NCI-H1105 treated with DMSO at 0.1 percent for 48 hours (cell line): ENCODE measurements around the gene MBD2.
"Not testable (repeated sequence)": the region's sequence is repeated elsewhere in the genome, so short reads cannot be mapped to it uniquely, and the experiment has no call there.

Source experiments
- DNase-seq: peaks from one replicate; lab custom pipeline; 2025; lab: John Stamatoyannopoulos, UW

Gene MBD2

DNA sequence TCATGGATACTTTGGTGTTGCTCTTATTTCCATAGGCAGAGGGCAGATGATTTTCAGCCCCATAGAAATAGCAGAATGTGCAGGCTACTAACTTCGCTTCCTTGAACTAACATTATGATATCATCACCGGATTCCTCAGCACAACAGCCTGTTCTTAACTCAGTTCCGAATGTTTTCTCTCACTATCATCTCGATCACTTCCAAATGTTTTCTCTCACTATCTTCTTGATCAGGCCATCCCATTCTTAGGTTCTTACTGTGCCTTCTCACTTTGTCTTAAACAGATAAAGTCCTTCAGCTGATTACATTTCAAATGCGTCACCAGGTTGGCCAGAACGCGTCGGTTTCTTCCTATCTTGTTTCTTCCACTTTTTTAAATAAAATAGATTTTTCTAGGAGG, 11.4 kb upstream of the MBD2 start:
- DNase-seq = no peak

DNA sequence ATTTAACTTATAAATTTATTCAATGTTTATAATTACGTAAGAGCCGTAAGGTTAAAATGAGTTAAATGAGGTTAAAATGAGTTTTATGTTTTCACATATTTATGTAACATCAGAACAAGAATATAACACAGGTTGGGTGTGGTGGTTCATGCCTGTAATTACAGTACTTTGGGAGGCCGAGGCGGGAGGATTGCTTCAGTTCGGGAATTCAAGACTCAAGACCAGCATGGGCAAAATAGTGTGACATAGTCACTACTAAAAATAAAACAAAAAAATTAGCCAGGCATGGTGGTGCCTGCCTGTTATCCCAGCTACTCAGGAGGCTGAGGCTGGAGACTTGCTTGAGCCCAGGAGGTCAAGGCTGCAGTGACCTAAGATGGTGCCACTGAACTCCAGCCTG, 9.3 kb upstream of the MBD2 start:
- no peak for DNase-seq

DNA sequence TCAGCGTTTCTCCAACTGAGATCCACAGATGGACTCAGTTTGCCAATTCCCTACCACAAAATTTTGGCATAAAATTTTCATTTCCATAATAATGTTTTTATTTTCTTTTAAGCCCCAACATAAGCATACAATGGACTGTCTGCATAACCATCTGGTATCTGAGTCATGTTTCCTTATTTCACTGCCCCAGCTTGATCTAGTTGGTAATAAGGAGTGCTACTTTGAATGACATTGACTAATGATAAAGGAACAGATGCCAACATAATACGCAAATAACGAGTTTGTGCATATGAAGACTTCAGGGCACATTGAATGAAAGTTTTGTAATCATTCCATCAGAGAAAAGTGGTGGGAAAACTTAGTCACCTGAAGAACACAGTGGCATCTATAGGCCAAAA, 8.8 kb upstream of the MBD2 start:
- no peak for DNase-seq

DNA sequence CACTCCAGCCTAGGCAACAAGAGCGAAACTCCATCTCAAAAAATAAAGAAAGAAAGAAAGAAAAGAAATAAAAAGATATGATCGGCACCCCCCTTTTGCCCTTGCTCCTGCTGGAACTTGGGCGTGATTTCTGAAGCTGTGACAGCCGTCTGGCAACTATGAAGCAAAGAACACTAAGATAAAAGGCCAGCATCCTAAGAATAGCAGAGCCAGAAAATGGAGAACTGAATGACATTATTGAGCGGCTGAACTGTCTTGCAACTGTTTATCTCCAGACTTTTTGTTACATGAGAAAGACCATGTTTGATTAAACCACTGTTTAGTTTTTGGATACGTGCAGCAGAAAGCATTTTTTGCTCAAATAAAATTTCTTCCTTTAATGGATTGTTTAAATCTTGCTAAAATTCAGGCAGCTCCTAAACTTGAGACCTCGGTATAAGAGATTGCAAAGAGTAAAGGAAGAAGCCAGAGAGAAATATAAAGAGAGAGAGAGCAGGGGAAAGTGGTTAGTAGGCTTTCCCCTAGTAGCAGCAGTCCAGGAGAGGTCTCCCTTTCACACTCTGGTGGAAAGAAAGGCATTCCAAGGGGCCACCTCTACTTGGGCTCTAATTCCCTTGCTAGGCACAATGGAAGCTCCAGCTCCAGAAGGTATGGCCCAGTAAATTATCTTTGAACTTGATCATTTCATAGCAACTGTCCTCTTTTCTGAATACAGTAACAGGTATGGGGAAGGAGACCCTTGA, 8.2 kb upstream of the MBD2 start:
- no peak for DNase-seq

DNA sequence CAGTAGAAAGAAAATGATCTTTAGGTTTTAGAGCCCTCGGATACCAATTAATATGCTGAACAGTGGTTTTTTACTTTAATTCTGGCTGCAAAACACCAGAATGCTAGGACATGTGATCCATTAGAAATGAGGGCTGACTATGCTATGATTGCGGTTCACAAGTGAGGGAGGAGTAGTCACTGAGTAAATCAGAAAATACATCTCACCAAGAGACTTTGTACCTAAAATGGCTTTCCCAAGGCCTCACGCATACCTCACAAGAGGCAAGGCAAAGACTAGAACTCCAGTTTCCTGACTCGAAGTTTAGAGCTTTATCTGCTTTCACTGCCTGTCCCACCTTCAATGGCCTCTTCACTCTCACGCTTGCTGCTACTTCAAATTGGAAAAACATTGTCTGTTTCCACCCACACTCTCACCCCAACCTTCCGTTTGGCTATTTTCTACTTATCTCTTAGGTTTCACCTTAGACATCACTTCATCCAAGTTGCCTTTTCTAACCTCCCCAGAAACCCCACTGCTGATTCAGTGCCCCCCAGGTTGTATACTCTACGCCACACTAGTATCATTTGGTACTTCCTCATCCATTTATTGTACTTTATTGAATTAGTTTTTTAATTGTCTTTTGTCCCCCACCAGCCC, 5.1 kb upstream of the MBD2 start:
- DNase-seq = no peak

DNA sequence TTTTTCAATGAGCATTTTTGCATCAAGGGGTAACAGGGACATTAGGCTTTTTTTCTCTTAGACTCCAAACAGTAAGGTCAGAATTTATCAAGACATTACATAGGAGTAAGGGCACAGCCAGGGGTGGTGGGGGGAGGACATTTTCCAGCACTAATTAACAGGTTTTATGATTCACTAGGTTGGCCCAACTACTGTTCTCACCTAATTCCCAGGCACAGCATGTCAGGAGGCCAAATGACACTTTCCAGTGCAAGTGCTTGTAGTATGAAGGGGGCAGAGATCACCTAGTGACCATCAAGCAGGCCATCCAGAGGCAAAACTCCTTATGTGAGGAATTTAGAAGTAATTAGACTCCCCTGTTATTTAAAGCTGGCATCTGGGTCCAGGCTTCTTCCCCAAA, 3.9 kb upstream of the MBD2 start:
- DNase-seq = no peak

DNA sequence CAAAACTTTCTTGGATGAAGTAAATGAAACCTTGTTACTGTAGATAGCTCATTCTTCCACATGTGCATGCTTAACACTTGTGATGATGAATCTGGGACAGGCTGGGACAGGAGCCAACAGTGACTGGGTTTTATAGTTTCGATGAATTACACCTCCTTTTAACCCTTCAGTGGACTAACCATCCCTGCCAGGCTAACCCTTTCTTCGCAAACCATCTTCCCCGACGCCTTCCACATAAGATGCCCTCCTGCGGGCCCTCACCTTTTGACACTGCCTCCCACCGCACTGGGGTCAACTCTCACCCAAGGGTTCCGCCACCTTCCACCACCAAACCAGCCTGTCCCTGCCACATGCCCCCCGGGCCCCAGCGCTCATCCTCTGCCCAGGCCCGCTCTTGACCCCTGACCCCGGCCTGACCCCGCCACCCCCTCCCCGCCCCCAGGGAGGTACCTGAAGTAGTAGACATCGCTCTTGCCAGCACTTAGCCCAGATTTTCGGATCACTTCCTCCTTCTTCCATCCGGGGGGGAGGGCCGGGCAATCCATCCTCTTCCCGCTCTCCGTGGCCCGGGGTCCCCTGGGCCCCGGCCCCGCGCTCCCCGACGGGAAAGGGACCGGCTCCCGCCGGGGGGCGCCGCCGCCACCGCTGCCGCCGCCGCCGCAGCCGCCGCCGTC, 764 bp downstream of the MBD2 start:
- peak; percentile 68 for DNase-seq

DNA sequence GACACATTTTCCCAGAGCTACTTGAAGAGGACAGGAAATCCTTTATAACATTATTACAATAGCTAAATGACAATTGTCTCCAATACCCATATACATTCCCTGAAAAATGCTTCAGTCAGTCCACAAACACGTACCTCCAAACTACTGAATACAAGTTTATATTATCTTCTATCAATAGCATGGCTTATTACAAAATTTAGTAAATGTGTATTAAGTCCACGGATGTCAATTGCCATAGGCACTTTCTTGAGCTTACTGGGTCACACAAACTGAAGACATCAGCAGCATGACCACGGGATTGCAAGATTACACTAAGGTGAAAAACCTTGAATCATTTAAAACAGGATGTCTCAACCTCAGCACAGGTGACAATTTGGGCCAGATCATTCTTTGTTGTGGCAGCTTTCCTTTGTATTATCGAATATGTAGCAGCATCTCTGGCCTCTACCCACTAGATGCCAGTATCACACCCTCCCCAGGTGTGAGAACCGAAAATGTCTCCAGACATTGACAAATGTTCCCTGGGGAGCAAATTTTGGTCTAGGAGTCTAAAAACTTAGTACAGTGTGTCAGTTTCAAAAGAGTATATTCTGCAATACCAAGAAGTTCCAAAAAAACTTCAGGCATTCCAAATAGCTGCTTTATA, 1.4 kb downstream of the MBD2 start:
- DNase-seq = peak; percentile 59

DNA sequence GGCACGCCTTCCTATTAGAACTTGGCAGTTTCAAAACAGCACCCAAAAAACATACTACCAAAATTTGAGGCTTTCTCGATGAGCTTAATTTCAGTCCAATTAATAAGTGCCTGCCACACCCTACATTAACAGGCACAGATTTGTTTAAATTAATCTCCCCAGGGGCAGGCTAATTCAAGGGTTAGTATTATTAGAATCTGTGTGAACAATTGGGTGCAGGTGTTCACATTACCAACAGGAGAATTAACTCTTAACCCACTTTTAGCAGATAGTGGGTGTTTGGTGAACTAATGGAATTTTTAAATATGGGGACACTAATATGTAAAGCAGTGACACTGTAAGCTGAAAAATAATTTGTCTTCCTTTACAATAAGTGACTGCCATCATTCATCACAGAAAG, 4.1 kb downstream of the MBD2 start:
- DNase-seq = peak; percentile 35

DNA sequence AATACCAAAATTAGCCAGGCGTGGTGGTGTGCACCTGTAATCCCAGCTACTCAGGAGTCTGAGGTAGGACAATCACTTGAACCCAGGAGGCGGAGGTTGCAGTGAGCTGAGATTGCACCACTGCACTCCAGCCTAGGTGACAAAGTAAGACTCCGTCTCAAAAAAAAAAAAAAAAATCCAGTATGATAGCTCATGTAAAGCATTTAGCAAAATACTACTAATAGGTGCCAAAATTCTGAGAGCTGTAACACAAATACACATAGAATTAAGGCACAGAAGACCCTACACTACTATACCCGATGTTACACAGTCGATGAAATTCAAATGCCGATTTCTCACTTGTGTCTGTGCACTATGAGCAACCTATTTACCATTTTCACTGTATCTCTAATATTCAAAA, 5.7 kb downstream of the MBD2 start:
- DNase-seq = not testable (repeated sequence)

DNA sequence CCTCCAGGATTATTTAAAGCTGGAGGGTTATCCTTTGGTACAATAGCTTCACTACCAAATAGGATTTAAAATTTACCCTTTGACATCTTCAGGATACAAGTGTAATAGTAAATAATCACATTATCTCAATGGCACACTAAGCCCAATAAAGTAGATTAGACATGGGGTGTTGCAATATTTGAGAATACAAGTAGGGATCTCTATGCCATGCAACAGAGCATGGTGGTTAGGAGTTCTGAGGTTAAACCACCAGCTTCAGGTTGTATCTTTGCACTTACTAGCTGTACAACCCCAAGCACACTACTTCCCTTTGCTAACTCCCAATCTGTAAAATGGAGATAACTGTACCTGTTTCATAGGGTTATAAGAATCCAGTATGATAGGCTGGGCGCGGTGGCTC, 6.2 kb downstream of the MBD2 start:
- DNase-seq = no peak

DNA sequence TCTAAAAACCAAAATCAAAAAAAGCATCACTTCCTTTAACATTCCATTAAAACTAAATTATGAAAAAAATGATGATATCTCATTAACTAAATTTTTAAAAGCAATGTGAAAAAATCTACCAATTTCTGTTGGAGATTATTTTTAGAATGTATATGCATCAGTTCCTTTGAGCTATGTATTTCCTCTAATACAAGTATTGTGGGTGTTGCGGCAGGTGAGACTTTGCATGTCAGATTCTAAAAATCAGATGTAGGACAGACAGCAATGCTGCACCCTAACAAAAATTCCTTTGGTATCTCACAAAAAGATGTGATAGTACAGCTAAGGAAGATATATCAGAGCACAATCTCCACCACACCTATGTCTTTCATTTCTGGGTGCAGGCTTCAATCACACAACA, 6.8 kb downstream of the MBD2 start:
- DNase-seq = no peak

DNA sequence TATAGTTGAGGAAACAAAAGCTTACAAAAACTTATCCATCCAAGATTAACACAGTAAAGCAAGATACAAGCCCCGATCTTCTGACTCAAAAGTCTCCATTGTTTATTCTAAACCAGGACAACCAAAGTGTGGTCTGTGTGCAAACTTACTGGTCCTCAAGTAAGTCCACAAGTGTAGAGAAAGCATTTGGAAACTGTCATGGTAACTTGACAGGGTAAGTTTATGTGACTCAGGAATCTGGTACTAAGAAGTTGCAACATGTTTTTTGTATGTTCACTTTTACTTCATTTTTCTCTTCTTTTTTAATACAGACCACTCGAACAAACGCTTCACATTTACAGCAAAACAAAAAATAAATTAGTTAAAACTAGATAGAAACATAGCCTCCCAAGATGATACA, 9.4 kb downstream of the MBD2 start:
- DNase-seq = no peak

DNA sequence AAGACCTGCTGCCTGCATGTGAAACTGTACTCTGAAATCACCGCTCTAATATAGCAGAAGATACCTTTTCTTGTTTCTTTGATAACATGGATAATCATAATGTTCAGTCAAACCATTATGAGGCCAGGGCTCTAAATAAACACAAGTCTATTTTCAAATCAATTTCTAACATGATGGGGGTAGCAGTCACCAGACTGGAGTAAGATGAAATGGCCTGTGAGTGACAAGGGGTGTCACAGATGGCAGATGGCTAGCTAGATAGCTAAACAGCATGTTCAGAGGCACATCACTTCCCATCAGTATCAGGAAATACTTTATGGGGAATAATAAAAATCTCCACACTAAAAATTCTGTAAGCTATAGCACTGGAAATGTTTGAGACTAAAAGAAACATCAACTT, 14.0 kb downstream of the MBD2 start:
- DNase-seq = no peak

DNA sequence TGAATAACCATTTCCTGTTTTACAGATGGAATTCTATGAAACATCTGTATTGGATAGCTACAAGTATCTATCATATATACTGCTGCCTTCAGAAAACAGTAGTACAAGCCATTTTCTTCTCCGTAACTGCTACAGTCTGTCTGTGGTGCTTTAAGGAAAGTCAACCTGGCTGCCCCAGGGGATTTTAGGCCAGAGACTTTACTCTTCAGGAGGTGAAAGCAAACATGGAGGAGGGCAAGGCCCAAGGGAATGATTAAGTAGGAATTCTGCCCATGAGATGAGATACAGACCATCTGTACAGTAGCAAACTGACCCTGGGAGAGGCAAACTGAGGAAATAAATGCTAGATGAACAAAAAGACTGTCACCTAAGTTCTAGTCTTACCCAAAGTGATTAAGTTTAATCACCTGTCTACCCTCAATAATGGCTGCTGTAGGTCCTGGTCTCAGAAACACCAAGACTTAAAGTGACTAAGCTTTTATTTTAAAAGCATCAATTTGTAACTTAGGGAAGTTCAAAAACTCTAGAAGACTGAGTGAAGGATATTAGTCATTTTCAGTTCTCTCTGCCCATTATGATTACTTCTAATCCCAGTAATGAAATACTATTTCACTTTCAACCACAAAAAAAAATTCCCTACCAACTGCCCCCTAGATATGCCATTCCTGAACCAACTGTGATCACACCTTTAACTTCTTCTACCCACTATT, 14.8 kb downstream of the MBD2 start:
- no peak for DNase-seq

DNA sequence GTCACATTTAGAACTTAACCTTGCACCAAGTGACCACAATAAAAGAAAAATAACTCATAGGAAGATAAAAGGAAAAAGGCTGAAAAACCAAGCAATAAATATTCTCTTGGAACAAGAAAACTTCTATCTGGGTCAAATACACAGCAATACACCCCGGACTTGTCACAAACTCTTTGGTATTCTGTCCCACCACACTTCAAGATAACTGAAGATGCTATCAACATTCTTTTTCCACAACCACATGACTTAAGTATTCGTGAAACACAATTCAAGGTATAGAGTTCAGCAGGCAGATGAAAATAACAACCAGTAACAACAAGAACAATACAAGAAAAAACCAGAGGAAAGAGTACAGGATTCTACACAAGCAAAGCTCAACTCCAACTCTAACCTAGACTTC, 18.0 kb downstream of the MBD2 start:
- no peak for DNase-seq

DNA sequence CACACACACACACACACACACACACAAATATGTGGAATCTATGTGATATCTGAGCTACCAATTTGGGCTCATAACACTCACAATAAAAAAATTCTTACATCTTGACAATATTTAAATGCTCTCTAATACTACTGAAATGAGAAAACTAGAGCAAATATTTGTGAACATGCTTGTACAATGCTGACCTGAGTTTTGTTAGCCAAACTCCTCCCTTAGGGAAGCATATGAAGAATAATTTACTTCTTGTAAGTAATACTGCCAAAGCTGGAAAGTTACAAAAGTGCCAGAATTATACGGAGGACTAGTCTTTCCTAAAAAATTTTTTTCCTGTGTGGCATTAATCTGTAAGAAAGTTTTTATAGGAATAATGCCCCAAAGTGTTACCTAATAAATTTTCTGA, 18.5 kb downstream of the MBD2 start:
- no peak for DNase-seq

DNA sequence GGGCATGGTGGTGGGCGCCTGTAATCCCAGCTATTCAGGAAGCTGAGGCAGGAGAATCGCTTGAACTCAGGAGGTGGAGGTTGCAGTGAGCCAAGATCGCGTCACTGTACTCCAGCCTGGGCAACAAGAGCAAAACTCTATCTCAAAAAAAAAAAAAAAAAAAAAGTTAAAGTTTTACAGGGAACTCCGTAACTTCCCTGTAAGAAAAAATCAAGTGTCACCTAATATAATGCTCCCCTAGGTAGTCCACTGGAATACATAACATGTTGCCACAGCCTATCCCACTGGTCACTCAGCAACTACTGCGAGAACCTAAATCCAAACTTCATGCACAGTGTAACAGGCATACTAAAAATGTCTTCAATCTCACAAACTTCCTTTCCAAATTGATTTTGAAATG, 19.0 kb downstream of the MBD2 start:
- DNase-seq = not testable (repeated sequence)

DNA sequence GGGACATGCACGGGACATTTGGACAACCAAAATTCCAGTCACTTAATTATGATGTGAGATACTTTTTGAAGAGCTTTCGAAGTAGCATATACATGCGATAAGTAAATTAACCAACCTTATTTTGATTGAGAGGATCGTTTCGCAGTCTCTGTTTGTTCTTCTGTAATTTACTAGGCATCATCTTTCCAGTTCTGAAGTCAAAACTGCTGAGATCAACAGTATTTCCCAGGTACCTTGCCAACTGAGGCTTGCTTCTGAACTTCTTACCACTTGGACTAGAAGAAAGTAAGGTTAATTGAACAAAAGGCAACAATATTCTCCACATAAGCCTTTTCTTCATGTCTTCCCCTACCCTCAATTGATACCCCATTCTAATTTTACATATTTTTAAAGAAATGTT, 19.6 kb downstream of the MBD2 start:
- DNase-seq = no peak

DNA sequence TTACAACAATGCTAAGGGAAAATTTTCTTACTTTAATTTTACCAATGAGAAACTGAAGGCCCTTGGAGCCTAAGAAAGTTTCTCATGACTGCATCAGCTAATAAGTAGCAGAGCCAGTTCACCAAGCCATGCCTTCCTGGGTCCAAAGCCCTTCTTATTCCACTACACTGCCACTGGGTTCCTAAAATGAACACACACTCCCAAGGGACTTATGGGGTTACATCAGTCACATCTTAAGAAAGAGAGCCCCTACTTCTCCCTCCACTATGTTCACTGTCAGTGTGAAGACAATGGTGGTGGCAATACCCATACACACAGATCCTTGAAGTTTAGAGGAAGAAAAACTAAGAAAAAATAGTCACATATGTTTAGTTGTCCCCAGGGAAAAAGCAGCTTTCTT, 20.6 kb downstream of the MBD2 start:
- no peak for DNase-seq

DNA sequence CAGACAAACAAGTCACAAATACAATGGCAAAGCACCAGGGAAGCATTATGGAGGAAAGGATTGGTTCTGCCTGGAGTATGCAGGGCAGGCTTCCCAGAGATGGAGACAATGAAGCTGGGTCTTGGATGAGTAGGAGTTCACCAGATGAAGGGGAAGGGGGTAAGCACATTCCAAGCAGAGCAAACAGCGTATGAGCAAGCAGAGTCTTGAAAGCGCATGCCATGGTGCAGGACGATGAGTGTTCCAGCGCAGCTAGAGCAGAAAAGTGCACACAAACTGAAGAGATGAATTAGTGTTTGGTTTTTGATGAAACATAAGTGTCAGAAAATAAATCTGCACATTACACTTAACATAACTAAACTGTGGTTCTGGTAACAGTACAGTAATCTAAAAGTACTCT, 21.6 kb downstream of the MBD2 start:
- no peak for DNase-seq

DNA sequence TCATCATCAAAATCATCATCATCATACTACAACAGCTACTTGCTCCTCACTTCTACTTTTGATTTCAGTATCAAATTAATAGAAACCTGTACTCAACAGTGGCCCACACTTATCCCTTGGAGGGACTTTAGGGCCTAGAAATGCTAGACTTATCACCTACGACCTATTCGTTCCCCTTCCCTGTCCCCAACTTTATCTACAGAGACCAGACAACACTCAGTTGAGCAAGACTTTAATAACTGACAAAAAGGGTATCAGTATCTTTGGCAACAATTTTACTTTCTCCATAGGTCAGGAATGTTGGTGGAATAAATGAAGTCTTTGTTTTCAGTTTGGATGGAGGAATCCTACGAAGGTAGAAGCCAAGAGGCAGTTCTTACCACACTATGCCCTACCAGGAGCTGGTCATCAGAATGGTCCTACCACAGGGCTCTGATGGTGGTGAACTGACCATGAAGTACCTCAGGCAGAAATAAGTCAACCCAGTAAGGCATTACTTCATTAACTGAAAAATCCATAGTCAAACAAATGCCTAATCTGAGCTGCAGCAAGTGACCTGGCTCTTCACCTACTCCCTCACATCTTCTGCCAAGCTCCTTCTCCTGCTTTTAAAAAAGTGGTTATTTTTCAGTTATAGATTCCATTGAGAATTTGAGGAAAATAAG, 26.6 kb downstream of the MBD2 start:
- no peak for DNase-seq
